Measurements from ENCODE around the gene LMBRD2. TPM values are rescaled to one million over a fixed set of nuclear protein-coding genes. Genes with fewer than 3 reads are reported as not detected.
A peak's percentile ranks its signal among the peaks of the same experiment; 100 is the strongest.

Gene LMBRD2
- total RNA-seq, 3 donors from 2014 or later (not counting 1 experiment from before 2014, with no cell fraction given), result 6.9 to 9.8 (median 9.6) TPM

DNA sequence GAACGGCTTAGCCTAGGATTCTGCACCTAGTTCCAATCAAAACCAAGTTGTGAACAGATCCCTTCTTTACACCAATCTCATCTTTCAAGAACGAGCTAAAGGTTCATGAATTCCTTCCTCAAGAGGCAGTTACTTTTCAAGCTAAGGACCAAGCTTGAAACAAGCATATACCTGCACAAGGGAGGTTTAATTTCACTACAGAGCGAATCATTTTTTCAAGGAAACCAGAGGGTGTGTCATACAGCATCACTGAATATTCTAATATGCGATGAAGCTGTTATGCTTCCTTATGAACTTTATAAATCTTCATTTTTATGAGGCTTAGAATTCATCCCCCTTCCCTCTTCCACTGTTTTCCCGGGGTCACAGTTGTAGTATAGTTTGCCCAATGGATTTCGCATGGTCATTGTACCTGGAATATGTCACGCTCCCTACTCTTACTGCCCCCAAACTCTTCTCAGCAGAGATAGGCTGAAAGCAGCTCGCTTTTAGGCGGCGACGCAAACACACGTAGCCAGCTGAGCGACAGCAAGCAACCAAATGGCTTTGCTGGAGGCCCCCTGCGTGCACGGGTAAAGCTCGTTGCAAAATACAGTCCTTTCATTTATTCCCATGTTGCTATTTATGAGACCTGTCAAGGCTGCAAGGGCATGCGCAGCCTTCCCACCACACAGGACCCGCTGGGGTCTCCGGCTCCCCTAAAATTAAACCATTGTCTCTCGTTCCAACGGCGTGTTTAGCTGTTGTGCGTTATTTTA lies 832 bp downstream of the LMBRD2 start:
- peak overlapping the region; percentile 87 for H3K4me3 ChIP-seq (ENCODE audit: low read length)
- DNase-seq, result peak; percentile 26 to 62
- peaks cover 4% of the 10 kb centered on the region for H3K36me3 Mint-ChIP-seq
- intact Hi-C loops (cut with micrococcal nuclease), result loop anchor here (2.0 kb wide), 1 partner anchor 726 kb away; the partner anchor contains the start of gene NIPBL
- peaks cover 45 to 58% of the 10 kb centered on the region in 2 donors for H3K4me1 Mint-ChIP-seq
- H3K9me3 ChIP-seq (ENCODE audit: control insufficient read depth, insufficient read depth, low read length), result no peaks in the 10 kb centered on the region
- peaks cover 14% of the 10 kb centered on the region for H3K4me1 ChIP-seq (ENCODE audit: control insufficient read depth, insufficient read depth, low read length)
- peak overlapping the region; percentile 90 to 92 for H3K27ac Mint-ChIP-seq
- 4% methylated on average over 23 of the region's 23 CpGs for WGBS (ENCODE audit: insufficient coverage)
- H3K27me3 Mint-ChIP-seq (ENCODE audit: low read depth in 2 of 2), result no peaks in the 10 kb centered on the region
- TF ChIP-seq CTCF (IDR thresholded peaks at IDR 0.05), result no peak
- no peaks in the 10 kb centered on the region for H3K27me3 ChIP-seq (ENCODE audit: control insufficient read depth, insufficient read depth, low read length)
- H3K36me3 ChIP-seq (ENCODE audit: control insufficient read depth, insufficient read depth, low read length), result no peaks in the 10 kb centered on the region
- peak in 1 of 3 donors; percentile 10 for ATAC-seq
- no peaks in the 10 kb centered on the region for H3K9me3 Mint-ChIP-seq
- peak overlapping the region; percentile 70 for H3K27ac ChIP-seq (ENCODE audit: low read length)
- H3K4me3 Mint-ChIP-seq, result peak overlapping the region; percentile 98

DNA sequence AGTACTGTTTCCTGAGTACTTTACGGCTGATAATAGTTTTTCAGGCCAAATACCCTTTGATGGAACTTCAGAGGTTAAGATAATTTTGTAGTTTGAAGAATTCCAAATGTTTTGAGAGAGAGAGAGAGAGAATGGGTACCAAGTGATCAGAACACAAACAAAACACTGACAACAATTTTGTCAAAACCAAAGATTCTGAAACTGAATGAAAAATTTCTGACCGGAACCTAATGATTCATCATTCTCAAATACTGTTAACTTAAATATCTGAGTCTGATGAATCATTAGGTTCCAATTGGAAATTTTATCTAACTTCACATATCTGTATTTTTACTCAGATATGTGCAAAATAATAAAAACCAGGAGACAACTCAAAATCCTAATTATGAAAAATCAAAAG lies 4.0 kb downstream of the LMBRD2 start:
- Histone ChIP-seq H3K27ac (ENCODE audit: low read length) (no peak overlapping the region), H3K27me3 (ENCODE audit: control insufficient read depth, insufficient read depth, low read length) (no peaks in the 10 kb centered on the region), H3K4me3 (ENCODE audit: low read length) (no peak overlapping the region), H3K36me3 (ENCODE audit: control insufficient read depth, insufficient read depth, low read length) (no peaks in the 10 kb centered on the region), H3K4me1 (ENCODE audit: control insufficient read depth, insufficient read depth, low read length) (peaks cover 11% of the 10 kb centered on the region), H3K9me3 (ENCODE audit: control insufficient read depth, insufficient read depth, low read length) (no peaks in the 10 kb centered on the region)
- TF ChIP-seq CTCF (IDR thresholded peaks at IDR 0.05), result no peak
- Mint-ChIP-seq H3K9me3 (no peaks in the 10 kb centered on the region), H3K4me1 (peaks cover 27 to 40% of the 10 kb centered on the region in 2 donors), H3K27me3 (ENCODE audit: low read depth in 2 of 2) (no peaks in the 10 kb centered on the region), H3K36me3 (no peaks in the 10 kb centered on the region), H3K27ac (no peak overlapping the region), H3K4me3 (no peak overlapping the region)
- no peak for ATAC-seq
- intact Hi-C loops (cut with micrococcal nuclease), result no loop called here
- DNase-seq, result no peak
- WGBS (ENCODE audit: insufficient coverage), result 93% methylated on average over 1 of the region's 2 CpGs

DNA sequence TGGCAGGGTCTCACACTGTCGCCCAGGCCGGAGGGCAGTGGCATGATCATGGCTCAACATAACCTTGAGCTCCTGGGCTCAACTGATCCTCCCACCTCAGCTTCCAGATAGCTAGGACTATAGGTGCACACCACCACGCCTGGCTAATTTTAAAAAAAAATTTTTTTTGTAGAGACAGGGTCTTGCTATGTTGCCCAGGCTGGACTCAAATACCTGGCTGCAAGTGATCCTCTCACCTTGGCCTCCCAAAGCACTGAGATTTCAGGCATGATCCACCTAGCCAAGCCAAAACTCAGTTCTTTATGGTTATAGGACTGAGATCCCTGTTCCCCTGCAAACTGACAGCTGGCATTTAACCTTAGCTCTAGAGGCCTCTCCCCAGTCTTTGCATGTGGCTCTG lies 5.3 kb downstream of the LMBRD2 start:
- Mint-ChIP-seq H3K4me3 (no peak overlapping the region), H3K36me3 (no peaks in the 10 kb centered on the region), H3K4me1 (peaks cover 14 to 27% of the 10 kb centered on the region in 2 donors), H3K27me3 (ENCODE audit: low read depth in 2 of 2) (no peaks in the 10 kb centered on the region), H3K9me3 (no peaks in the 10 kb centered on the region), H3K27ac (no peak overlapping the region)
- Histone ChIP-seq H3K9me3 (ENCODE audit: control insufficient read depth, insufficient read depth, low read length) (no peaks in the 10 kb centered on the region), H3K4me1 (ENCODE audit: control insufficient read depth, insufficient read depth, low read length) (peaks cover 5% of the 10 kb centered on the region), H3K27me3 (ENCODE audit: control insufficient read depth, insufficient read depth, low read length) (no peaks in the 10 kb centered on the region), H3K27ac (ENCODE audit: low read length) (no peak overlapping the region), H3K4me3 (ENCODE audit: low read length) (no peak overlapping the region), H3K36me3 (ENCODE audit: control insufficient read depth, insufficient read depth, low read length) (peaks cover 3% of the 10 kb centered on the region)
- intact Hi-C loops (cut with micrococcal nuclease), result no loop called here
- 48% methylated on average over 2 of the region's 3 CpGs for WGBS (ENCODE audit: insufficient coverage)
- TF ChIP-seq CTCF (IDR thresholded peaks at IDR 0.05), result no peak
- no peak for ATAC-seq
- DNase-seq, result no peak
